Mesenchymal stem cell (in vitro differentiated cells and primary cell): ENCODE results near the gene RPS6KA2.
"Not testable (repeated sequence)": the region's sequence is repeated elsewhere in the genome, so short reads cannot be mapped to it uniquely, and the experiment has no call there.

Experiments used
- DNase-seq: peaks from one replicate; pipeline ENCODE4 v3.0.0-alpha.2; 2013
- H2AFZ ChIP-seq: one replicate; pipeline ENCODE4 v1.6.1; 2013; ENCODE audit warnings: low read depth, mild to moderate bottlenecking, control low read depth, inconsistent platforms, low read length, moderate library complexity
- H2AK5ac ChIP-seq: 2 replicates; pipeline ENCODE4 v1.6.1; 2013; ENCODE audit warnings: low read length, moderate library complexity, mild to moderate bottlenecking, inconsistent platforms; ENCODE audit not compliant: severe bottlenecking
- H2BK120ac ChIP-seq: one replicate; pipeline ENCODE4 v1.6.1; 2013; ENCODE audit warnings: low read depth, mild to moderate bottlenecking, inconsistent platforms, low read length, moderate library complexity
- H2BK12ac ChIP-seq, 2 experiments: one replicate each; pipeline ENCODE4 v1.6.1; 2013; ENCODE audit warnings: inconsistent platforms in 2 of 2, low read length in 2 of 2, mild to moderate bottlenecking in 2 of 2, moderate library complexity in 2 of 2, control low read depth in 1 of 2
- H2BK15ac ChIP-seq: one replicate; pipeline ENCODE4 v1.6.1; 2013; ENCODE audit warnings: mild to moderate bottlenecking, low read depth, inconsistent platforms; ENCODE audit not compliant: poor library complexity, severe bottlenecking
- H2BK5ac ChIP-seq: 2 replicates; pipeline ENCODE4 v1.6.1; 2013; ENCODE audit warnings: low read depth, mild to moderate bottlenecking, low read length, control low read depth, inconsistent platforms; ENCODE audit not compliant: poor library complexity, severe bottlenecking
- H3K14ac ChIP-seq, 2 experiments: one replicate each; pipeline ENCODE4 v1.6.1; 2013; ENCODE audit warnings: inconsistent platforms in 2 of 2, low read length in 2 of 2, control low read depth in 1 of 2, mild to moderate bottlenecking in 1 of 2, moderate library complexity in 1 of 2
- H3K18ac ChIP-seq, 2 experiments: one replicate each; pipeline ENCODE4 v1.6.1; 2013; ENCODE audit warnings: inconsistent platforms in 2 of 2, low read length in 2 of 2, control low read depth in 1 of 2, low read depth in 1 of 2, mild to moderate bottlenecking in 1 of 2
- H3K23ac ChIP-seq, 2 experiments: one replicate each; pipeline ENCODE4 v1.6.1; 2013; ENCODE audit warnings: inconsistent platforms in 2 of 2, low read length in 2 of 2, mild to moderate bottlenecking in 2 of 2, moderate library complexity in 2 of 2, control low read depth in 1 of 2
- H3K27ac ChIP-seq: 2 replicates; pipeline ENCODE4 v1.5.1; 2013; ENCODE audit warnings: mild to moderate bottlenecking, moderate library complexity, low read length, control low read depth, inconsistent platforms; ENCODE audit not compliant: poor library complexity, severe bottlenecking
- H3K27me3 ChIP-seq, 2 experiments: 2 replicates each; pipeline versions ENCODE4 v1.6.1 to v1.7.0; 2013; ENCODE audit warnings: low read length in 2 of 2, mild to moderate bottlenecking in 2 of 2, moderate library complexity in 2 of 2, control low read depth in 1 of 2, inconsistent platforms in 1 of 2; ENCODE audit not compliant: control insufficient read depth in 1 of 2, insufficient read depth in 1 of 2
- H3K36me3 ChIP-seq, 2 experiments: 2 replicates each; pipeline versions ENCODE4 v1.6.1 to v1.7.0; 2013; ENCODE audit warnings: low read length in 2 of 2, control low read depth in 1 of 2, inconsistent platforms in 1 of 2, low read depth in 1 of 2, mild to moderate bottlenecking in 1 of 2; ENCODE audit not compliant: insufficient read depth in 2 of 2, control insufficient read depth in 1 of 2
- H3K4ac ChIP-seq, 2 experiments: one replicate each; pipeline ENCODE4 v1.6.1; 2013; ENCODE audit warnings: inconsistent platforms in 2 of 2, low read length in 2 of 2, mild to moderate bottlenecking in 2 of 2, moderate library complexity in 2 of 2, control low read depth in 1 of 2, low read depth in 1 of 2
- H3K4me1 ChIP-seq: 2 replicates; pipeline ENCODE4 v1.6.1; 2013; ENCODE audit warnings: low read depth, low read length, control low read depth; ENCODE audit not compliant: control insufficient read depth, insufficient read depth
- H3K4me2 ChIP-seq: 2 replicates; pipeline ENCODE4 v1.6.1; 2013; ENCODE audit warnings: low read length, mild to moderate bottlenecking, inconsistent platforms; ENCODE audit not compliant: poor library complexity, severe bottlenecking
- H3K4me3 ChIP-seq, 2 experiments: 2 replicates each; pipeline versions ENCODE4 v1.5.1 to v1.7.0; 2013; ENCODE audit warnings: low read length in 2 of 2, mild to moderate bottlenecking in 2 of 2, control low read depth in 1 of 2, low read depth in 1 of 2; ENCODE audit not compliant: insufficient read depth in 1 of 2
- H3K79me1 ChIP-seq: replicated peaks from 2 replicates; pipeline ENCODE4 v1.6.1; 2013; ENCODE audit warnings: mild to moderate bottlenecking, control low read depth, low read length, inconsistent platforms; ENCODE audit not compliant: poor library complexity, severe bottlenecking
- H3K9ac ChIP-seq: 2 replicates; pipeline ENCODE4 v1.7.0; 2013; ENCODE audit warnings: mild to moderate bottlenecking, low read length, moderate library complexity
- H3K9me3 ChIP-seq: 2 replicates; pipeline ENCODE4 v1.7.0; 2013; ENCODE audit warnings: mild to moderate bottlenecking, low read length; ENCODE audit not compliant: control insufficient read depth
- H4K8ac ChIP-seq: one replicate; pipeline ENCODE4 v1.6.1; 2013; ENCODE audit warnings: inconsistent platforms, mild to moderate bottlenecking, low read length, moderate library complexity
- H4K91ac ChIP-seq: one replicate; pipeline ENCODE4 v1.6.1; 2013; ENCODE audit warnings: mild to moderate bottlenecking, low read length, inconsistent platforms
- WGBS: methylation state at CpG from one replicate; pipeline ENCODE4 v1.1.7; 2013; ENCODE audit warnings: mixed read lengths; 5-methylcytosine and 5-hydroxymethylcytosine counted together

Gene RPS6KA2

GRCh38 chr6:166392755-166393534, 234.1 kb downstream of the RPS6KA2 start:
- not testable (repeated sequence) for H2BK15ac ChIP-seq, H3K23ac ChIP-seq, H3K79me1 ChIP-seq, H2BK120ac ChIP-seq, H3K18ac ChIP-seq, H3K14ac ChIP-seq, H3K9ac ChIP-seq, H3K9me3 ChIP-seq, DNase-seq, H4K91ac ChIP-seq, H3K4me1 ChIP-seq, H3K4me2 ChIP-seq, H3K4ac ChIP-seq, H2BK5ac ChIP-seq, H3K36me3 ChIP-seq, H2AK5ac ChIP-seq, H3K27ac ChIP-seq, H2AFZ ChIP-seq, H4K8ac ChIP-seq, H3K4me3 ChIP-seq, H2BK12ac ChIP-seq
- peaks cover 18 to 48% of the 10 kb centered on the region in 2 experiments for H3K27me3 ChIP-seq
- WGBS, result 70% methylated on average over 12 of the region's 30 CpGs

DNA sequence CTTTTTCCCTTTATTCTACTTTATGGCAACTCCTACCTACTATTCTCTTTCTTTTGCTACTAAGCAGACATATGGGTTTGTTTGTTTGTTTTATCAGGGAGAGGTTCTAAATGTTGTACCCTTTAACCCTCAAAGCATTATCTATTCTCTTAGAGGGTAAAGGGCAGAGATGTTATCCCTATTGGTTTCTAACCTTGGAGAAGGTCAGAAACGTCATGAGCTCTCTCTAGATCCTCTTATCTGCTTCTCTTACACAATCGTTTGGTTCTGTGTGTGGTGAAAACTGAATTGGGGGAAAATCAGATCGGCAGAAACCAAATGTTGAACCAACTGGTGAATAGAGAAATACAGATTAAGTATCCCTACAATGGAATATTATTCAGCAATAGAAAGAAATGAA, 237.9 kb downstream of the RPS6KA2 start:
- H3K4me1 ChIP-seq, result no peaks in the 10 kb centered on the region
- H3K18ac ChIP-seq, result no peak overlapping the region
- H3K27ac ChIP-seq, result no peak overlapping the region
- H3K27me3 ChIP-seq, result peaks cover 8 to 22% of the 10 kb centered on the region in 2 experiments
- no CpG with 5 or more reads among the region's 3 CpGs for WGBS
- no peak overlapping the region for H3K4ac ChIP-seq
- no peak overlapping the region for H3K4me3 ChIP-seq
- H3K36me3 ChIP-seq, result no peaks in the 10 kb centered on the region
- H3K14ac ChIP-seq, result no peak overlapping the region
- no peak overlapping the region for H2AK5ac ChIP-seq
- no peak overlapping the region for H3K23ac ChIP-seq
- no peaks in the 10 kb centered on the region for H3K79me1 ChIP-seq
- no peak overlapping the region for H2BK15ac ChIP-seq
- no peak overlapping the region for H3K4me2 ChIP-seq
- H2BK120ac ChIP-seq, result no peak overlapping the region
- no peak overlapping the region for H2BK5ac ChIP-seq
- no peak for DNase-seq
- H3K9me3 ChIP-seq, result no peaks in the 10 kb centered on the region
- H2BK12ac ChIP-seq, result no peak overlapping the region
- no peak overlapping the region for H2AFZ ChIP-seq
- no peak overlapping the region for H3K9ac ChIP-seq
- H4K8ac ChIP-seq, result no peak overlapping the region
- no peak overlapping the region for H4K91ac ChIP-seq

- Histone ChIP-seq H2AK5ac (no peak overlapping the region), H3K4me3 (no peak overlapping the region), H4K8ac (no peak overlapping the region), H2BK15ac (no peak overlapping the region), H3K79me1 (no peaks in the 10 kb centered on the region), H3K18ac (no peak overlapping the region), H3K4me2 (no peak overlapping the region), H2AFZ (no peak overlapping the region), H2BK120ac (no peak overlapping the region), H3K27ac (no peak overlapping the region), H3K14ac (no peak overlapping the region), H3K4ac (no peak overlapping the region), H3K9ac (no peak overlapping the region), H3K4me1 (no peaks in the 10 kb centered on the region), H3K27me3 (peaks cover 6 to 15% of the 10 kb centered on the region in 2 experiments), H2BK12ac (no peak overlapping the region), H3K9me3 (no peaks in the 10 kb centered on the region), H3K36me3 (no peaks in the 10 kb centered on the region), H4K91ac (no peak overlapping the region), H2BK5ac (no peak overlapping the region), H3K23ac (no peak overlapping the region)
- DNase-seq, result no peak
- WGBS, result 89% methylated on average over 12 of the region's 13 CpGs
Observed at GRCh38 chr6:166388290-166389004, 238.6 kb downstream of the RPS6KA2 start.

- H3K4me1 ChIP-seq, result no peaks in the 10 kb centered on the region
- no peak overlapping the region for H4K8ac ChIP-seq
- no peak overlapping the region for H2BK15ac ChIP-seq
- no peak overlapping the region for H2BK120ac ChIP-seq
- no peaks in the 10 kb centered on the region for H3K36me3 ChIP-seq
- no peak overlapping the region for H3K9ac ChIP-seq
- no peak overlapping the region for H3K18ac ChIP-seq
- H4K91ac ChIP-seq, result no peak overlapping the region
- no peak overlapping the region for H2AK5ac ChIP-seq
- 93% methylated on average over 5 of the region's 5 CpGs for WGBS
- no peak overlapping the region for H3K23ac ChIP-seq
- DNase-seq, result no peak
- no peak overlapping the region for H2BK5ac ChIP-seq
- H3K4me3 ChIP-seq, result no peak overlapping the region
- H3K4me2 ChIP-seq, result no peak overlapping the region
- H3K27me3 ChIP-seq, result peaks cover 6 to 15% of the 10 kb centered on the region in 2 experiments
- H3K4ac ChIP-seq, result no peak overlapping the region
- no peak overlapping the region for H3K27ac ChIP-seq
- no peak overlapping the region for H3K14ac ChIP-seq
- H2AFZ ChIP-seq, result no peak overlapping the region
- no peaks in the 10 kb centered on the region for H3K79me1 ChIP-seq
- H3K9me3 ChIP-seq, result no peaks in the 10 kb centered on the region
- H2BK12ac ChIP-seq, result no peak overlapping the region
Observed at GRCh38 chr6:166387642-166388289, 239.3 kb downstream of the RPS6KA2 start.
